Stimulated activated CD8-positive, alpha-beta memory T cell treated with anti-CD3 and anti-CD28 coated beads, Interleukin-4, amount 100 ng/mL, for 24 hours (primary cell): Measurements from ENCODE around the gene SGCE.
A peak's percentile ranks its signal among the peaks of the same experiment; 100 is the strongest.
"Not testable (repeated sequence)": the region's sequence is repeated elsewhere in the genome, so short reads cannot be mapped to it uniquely, and the experiment has no call there.

ENCODE experiments used
- DNase-seq: peaks from one replicate; pipeline ENCODE4 v3.0.0-alpha.2; 2020; ENCODE audit warnings: low read depth

SGCE gene, protein sequence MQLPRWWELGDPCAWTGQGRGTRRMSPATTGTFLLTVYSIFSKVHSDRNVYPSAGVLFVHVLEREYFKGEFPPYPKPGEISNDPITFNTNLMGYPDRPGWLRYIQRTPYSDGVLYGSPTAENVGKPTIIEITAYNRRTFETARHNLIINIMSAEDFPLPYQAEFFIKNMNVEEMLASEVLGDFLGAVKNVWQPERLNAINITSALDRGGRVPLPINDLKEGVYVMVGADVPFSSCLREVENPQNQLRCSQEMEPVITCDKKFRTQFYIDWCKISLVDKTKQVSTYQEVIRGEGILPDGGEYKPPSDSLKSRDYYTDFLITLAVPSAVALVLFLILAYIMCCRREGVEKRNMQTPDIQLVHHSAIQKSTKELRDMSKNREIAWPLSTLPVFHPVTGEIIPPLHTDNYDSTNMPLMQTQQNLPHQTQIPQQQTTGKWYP

DNA sequence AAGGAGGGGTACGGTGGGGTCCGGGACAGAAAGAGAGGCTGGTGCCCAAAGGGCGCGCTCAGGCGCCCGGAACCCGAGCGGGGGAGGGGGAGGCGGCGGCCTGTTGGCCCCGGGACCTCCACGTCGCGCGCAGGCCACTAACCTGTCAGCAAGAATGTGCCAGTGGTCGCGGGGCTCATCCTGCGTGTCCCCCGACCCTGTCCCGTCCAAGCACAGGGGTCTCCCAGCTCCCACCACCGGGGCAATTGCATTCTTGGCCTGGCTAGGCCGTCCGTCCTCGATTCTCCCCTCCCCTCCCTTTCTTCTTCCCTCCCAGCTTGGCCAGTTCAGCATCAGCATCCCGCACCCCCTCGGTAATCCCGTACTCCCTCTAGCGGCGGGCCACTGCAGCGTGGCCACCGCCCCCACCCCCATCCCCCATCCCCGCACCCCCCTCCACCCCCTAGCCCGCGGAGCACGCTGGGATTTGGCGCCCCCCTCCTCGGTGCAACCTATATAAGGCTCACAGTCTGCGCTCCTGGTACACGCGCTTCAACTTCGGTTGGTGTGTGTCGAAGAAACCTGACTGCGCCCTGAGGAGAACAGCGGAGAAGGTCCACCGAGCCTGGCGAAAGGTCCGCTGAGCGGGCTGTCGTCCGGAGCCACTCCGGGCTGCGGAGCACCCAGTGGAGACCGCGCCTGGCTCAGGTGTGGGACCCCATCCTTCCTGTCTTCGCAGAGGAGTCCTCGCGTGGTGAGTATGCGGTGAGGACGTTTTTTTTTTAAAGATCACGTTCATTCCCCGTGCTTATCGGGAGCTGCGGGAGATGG is at the start of gene SGCE:
Gene SGCE, minus strand, starts transcription at position 286 of the 810 bp plus-strand sequence. Its CDS starts 35 bp downstream, at position 251.
- peak; percentile 11 for DNase-seq

DNA sequence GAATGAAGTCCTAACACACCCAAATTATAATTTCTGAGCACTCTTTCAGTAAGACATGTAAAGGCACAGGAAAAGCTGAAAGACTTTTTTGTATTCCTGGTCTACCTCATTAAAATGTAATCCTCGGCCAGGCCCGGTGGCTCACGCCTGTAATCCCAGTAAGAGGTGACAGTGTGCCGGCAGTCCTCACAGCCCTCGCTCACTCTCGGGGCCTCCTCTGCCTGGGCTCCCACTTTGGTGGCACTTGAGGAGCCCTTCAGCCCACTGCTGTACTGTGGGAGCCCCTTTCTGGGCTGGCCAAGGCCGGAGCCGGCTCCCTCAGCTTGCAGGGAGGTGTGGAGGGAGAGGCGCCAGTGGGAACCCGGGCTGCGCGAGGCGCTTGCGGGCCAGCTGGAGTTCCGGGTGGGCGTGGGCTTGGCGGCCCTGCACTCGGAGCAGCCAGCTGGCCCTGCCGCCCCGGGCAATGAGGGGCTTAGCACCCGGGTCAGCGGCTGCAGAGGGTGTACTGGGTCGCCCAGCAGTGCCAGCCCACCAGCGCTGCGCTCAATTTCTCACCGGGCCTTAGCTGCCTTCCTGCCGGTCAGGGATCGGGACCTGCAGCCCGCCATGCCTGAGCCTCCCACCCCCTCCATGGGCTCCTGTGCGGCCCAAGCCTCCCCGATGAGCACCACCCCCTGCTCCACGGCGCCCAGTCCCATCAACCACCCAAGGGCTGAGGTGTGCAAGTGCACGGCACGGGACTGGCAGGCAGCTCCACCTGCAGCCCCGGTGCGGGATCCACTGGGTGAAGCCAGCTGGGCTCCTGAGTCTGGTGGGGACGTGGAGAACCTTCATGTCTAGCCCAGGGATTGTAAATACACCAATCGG is 49.5 kb upstream of the SGCE start:
- DNase-seq = not testable (repeated sequence)

DNA sequence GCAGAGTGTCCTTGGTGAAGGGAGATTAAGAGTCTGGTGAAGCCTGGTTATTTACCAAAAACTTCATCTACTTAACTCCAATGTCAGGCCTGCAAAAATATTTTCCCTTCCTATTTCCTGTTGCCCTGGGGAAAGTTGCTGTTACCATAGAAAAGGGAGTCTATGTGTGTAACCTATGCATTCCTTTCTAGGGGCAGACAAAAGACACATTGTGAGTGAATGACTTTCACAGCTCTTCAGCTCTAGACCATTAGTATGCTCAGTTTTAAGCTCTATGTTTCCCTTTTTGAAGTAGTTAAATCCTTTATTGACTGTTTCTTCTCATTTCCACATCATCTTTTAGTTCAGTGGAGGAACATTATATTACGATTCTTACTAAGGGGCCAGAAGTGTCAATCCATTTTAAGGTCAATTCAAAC is 45.6 kb upstream of the SGCE start:
- no peak for DNase-seq

DNA sequence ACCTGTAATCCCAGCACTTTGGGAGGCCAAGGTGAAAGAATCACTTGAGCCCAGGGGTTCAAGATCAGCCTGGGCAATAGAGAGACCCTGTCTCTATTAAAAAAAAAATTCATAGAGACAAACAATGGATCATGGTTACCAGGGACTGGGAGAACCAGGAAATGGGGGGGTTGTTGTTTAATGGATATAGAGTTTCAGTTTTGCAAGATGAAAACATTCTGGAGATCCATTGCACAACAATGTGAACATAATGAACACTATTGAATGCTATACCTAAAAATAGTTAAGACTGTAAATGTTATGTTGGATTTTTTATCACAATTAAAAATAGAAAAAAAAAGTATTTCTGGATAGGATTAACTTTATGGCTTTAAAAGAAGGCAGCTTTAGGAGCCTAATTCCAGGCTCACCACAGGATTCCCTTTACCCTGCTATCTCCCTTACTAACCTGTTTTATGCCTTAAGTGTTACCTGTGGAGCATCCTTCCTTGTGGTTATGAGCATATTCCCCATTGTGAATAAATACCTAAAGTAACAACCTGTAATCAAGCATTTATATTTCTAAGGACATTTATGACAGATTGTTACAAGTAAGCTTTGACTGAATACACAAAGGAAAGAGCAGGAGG is 45.1 kb upstream of the SGCE start:
- no peak for DNase-seq

DNA sequence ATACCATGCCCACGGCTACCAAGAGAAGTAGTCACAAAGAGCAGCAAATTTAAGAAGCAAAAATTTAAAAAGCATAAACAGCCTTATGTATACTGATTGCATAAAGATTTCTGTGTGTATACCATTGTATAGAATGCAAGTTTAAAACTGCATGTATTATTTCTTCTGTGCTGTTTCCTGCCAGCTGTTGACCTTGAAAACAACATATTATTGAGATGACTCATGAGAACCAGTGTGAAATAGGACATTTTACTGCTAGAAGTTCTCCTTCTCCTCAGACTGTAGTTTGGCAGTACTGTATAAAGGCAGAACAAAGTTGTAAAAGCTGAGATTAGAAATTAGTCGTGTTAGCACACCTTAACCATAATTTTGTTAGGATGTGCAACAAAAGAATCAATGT is 42.3 kb upstream of the SGCE start:
- no peak for DNase-seq

DNA sequence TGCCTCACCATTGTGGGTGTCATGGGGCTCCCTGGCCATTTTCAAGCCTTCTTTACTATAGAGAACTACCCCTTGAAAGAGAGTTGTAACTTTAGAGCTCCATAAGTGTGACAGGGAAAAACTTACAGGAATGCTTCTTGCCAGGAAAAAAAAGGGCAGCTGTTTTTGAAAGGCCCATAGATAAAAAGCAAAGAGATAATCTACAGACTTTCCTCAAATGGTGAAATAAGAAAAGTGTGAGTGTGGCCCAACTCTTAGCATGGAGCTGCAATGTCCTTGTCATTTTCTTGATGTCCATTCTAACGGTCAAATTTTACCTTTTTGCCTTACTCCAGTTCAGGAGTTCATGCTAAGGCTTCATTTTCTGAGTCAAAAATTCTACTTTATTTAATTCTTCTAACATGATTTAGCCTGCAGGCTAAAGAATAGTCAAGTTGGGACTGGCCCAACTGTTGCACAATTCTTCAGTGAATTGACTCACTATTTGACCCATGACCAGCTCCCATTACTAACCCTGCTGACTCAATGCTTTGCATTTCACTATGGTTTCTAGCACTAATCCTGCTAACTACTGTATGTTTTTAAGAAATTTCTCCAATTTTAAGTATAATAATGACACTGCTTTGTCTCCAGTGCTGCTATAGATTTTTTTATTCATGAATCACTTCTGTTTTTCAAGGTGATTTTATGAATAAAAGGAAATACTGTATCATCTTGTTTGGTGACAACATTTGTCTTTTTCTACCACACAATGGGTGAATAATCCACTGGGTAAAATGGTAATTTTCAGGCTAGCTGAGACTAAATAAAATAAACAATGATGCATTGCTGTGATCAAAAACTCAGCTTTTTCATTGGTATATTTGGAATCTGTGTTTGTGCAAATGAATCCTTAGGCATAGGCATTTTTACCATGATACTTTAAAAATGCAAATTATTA is 41.4 kb upstream of the SGCE start:
- no peak for DNase-seq

DNA sequence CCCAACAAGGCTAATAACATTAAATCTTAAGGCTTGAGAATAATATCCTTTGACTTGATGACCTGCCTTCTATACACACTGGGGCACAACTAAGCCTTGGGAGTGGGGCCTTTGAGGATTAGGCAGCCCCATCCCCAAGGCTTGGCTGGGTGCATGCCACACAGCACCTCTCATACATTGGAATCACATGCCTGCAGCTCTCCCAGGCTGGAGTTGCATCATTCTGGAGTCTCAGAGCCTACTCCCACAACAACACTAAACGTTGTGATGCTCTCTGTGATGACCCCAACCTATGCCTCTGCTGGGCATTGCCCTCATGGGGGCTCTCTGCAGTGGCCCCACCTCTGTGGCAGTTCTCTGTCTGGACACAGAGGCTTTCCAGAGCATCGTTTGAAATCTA is 31.9 kb upstream of the SGCE start:
- no peak for DNase-seq

DNA sequence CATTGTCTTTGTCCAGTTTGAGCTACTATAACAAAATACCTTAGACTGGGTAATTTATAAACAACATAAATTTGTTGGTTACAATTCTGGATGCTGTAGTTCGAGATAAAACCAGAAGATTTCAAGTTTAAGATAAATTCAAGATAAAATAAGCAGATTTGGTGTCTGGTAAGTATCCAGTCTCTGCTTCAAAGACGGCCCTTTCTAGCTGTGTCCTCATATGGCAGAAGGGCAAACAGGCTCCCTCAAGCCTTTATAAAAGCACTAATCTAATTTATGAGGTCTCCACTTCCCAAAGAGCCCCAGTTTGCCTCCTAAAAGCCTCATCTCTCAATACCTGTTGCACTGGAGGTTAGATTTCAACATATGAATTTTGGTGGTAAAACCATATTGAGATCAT is 31.1 kb upstream of the SGCE start:
- no peak for DNase-seq

DNA sequence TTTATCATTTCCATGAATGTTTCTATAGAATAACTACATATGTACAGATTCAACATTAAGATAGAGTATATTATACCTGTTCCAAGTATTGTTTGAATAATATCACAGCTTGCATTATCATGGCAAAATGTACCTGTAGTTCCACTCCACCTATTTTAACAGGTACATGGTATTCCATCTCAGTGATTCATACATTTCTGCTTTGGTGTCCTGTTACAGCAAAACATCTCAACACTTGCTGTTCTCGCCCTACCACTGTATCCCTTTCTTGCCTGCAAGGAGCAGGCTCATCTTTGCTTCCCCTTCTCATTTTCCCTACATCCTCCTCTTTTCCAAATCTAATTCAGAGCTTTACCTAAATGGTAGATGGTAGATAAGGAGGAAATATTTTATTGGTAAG is 27.1 kb upstream of the SGCE start:
- no peak for DNase-seq

DNA sequence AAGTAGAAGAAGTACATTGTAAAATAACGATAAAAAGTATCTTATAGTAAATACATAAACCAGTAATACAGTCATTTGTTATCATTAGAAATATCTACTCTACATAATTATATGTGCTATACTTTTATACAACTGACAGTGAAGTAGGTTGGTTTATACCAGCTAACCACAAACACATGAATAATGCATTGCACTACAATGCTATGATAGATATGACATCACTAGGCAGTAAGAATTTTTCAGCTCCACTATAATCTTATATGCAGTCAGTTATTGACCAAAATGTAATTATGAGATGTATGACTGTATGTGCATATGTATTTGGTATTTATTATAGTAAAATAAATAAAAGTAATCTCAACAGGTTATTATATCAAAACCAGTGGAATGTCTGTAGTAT is 23.4 kb upstream of the SGCE start:
- DNase-seq = no peak

DNA sequence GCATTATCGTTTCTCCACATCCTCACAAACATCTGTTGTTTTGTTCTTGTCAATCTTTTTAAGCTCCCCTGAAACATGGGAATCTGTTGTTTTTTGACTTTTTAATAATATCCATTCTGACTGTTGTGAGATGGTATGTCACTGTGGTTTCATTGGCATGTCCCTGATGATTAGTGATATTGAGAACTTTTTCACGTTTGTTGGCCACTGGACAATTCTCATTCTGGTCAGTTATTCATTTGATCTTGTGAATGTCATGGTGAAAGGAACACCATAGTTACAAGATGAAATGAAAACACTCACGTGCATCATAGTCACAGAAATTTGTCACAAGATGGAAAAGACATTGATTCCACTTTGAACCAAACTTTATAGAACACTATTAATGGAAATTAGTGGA is 20.5 kb upstream of the SGCE start:
- no peak for DNase-seq

DNA sequence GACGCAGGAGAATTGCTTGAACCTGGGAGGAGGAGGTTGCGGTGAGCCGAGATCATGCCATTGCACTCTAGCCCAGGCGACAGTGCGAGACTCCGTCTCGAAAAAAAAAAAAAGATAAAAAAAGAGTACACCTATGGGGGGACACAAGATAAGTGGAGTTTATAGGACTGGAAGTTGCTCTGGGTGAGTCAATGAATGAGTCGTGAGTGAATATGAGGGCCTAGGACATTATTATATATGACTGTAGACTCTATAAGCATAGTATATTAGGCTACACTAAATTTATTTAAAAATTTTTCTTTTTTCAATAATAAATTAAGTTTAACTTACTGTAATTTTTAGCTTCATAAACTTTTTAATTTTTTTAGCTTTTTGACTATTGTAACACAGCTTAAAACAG is 19.4 kb upstream of the SGCE start:
- no peak for DNase-seq

DNA sequence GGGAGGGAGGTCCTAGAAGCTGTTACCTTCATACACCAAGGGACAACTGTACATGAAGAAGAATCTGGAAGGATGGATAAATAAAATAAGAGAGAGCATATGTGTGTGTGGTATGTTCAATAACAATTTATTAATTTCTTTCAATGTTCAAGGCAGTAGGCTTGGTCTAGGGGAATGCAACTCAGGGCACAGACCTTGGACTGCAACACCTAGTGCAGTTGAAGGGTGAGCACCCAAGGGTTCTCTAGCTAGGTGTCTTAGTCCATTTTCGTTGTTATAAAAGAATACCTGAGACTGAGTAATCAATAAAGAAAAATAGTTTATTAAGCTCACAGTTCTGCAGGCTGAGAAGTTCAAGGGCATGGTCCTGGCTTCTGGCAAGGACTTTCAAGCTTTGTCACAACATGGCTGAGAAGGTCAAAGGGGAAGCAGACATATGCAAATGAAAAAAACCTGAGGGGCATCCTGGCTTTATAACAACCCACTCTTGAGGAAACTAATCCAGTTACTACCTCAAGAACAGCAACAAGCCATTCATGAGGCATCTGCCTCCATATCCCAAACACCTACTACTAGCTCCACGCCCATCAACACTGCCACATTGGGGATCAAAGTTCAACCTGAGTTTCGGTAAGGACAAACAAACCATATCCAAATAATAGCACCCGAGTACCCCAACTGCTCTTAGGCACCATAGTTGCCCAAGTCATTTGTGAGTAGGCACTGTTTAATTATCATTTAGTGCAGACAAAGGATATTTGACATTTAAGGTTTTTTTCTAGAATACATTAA is 15.7 kb upstream of the SGCE start:
- DNase-seq = no peak

DNA sequence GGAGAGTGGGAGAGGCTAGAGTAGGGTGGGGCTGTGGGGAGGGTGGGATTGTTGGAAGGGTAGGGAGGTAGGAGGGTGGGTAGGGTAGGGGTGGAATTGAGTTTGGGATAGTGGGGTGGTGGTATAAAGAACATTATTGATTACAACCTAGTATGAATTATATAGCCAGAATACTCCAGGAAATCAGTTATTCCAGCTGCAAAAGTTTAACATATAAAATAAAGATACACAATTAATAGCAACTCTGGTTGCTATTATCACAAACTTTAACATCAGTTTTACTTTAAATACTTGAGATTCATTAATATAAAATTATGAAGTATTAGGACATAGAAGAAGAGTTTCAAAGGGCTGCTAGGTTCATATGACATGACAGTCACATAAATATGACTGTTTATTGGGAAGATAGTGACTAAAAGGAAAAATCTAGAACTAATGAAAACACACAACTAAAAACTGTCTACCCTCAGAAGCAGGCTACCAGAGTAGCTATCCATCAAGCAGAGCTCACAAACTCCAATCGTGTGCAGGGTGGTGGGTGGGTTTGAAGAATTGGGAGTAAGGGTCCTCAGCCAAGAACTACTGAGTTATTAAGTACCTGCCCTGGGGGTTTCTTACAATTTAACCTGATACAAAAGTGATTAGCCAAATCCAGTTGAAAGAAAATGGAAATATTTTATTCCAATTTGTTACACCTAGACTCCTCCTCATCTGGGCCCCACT is 14.0 kb upstream of the SGCE start:
- DNase-seq = no peak

DNA sequence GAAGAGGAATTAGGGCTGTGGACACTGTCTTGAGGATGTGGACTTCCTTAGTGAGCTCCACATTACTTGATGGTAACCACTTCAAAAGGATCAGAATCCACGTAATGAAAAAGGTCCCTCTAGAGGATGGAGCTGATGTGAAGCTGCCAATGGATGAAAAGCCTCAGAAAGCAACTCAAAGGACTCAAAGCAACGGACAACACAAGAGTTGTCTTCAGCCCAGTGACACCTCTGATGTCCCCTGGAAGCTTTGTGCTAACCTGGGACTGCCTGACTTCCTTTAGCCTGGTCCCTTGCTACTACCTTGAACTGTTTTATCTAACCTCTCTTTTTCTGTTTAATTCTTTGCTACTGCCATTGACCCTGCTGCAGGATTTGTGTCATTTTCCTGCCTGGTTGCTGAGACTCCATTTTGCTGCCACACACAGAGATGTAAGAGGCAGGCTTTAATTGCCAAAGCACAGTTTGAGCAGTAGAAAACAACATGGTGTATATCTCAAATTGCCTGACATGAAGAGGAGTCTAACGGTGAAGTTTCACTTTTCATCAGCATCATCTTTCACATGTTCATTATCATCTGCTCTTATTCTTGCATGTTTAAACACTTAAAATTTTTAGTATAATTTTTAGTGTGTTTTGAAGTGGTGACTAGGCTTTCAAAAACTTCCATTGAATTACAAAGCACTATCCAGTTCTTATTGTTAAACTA is 11.1 kb upstream of the SGCE start:
- no peak for DNase-seq

DNA sequence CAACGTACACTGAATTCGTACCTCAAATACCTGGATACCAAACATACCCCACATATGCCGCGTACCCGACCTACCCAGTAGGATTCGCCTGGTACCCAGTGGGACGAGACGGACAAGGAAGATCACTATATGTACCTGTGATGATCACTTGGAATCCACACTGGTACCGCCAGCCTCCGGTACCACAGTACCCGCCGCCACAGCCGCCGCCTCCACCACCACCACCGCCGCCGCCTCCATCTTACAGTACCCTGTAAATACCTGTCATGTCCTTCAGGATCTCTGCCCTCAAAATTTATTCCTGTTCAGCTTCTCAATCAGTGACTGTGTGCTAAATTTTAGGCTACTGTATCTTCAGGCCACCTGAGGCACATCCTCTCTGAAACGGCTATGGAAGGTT is 9.5 kb upstream of the SGCE start:
- DNase-seq = no peak

DNA sequence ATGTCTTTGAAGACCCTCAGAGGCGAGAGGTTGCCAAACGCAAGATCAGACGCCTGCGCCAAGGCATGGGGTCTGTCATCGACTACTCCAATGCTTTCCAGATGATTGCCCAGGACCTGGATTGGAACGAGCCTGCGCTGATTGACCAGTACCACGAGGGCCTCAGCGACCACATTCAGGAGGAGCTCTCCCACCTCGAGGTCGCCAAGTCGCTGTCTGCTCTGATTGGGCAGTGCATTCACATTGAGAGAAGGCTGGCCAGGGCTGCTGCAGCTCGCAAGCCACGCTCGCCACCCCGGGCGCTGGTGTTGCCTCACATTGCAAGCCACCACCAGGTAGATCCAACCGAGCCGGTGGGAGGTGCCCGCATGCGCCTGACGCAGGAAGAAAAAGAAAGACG is 8.1 kb upstream of the SGCE start:
- DNase-seq = no peak

DNA sequence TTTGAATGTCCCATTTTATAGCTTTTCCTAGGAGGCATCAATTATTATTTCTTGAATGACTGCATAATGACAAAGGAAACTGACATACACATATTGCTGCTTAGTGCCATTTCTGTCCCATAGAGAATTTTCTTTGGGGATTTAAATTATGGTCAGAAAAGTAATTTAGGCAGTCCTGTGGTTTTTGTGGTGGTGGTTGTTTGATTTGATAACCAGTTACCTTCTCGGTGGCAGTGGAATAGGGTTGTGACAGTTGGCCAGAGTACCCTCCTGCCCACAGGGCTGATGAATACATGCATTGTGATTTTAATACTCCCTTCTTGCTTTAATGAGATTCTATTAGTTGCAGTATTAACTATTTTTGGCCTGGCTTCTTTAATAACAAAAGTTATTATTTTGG is 6.6 kb upstream of the SGCE start:
- DNase-seq = no peak

DNA sequence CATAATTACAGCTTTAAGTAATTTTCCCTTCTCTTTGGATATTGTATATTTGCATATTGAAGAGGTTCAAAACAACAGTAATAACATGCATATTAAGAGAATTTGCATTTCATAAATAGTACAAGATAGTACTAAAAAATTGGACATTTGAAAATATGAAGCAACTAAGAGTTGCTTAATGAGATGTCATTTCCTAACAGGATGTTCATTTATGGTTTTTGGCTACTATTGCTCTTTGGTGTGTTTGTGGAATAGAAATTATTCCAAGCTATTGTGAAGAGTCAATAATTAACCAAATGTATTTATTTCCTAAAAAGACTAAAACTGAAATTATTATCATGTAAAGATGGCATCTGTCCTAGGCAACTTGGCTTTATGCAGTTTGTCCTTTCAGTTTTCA is 4.1 kb upstream of the SGCE start:
- DNase-seq = no peak
